Central memory CD4-positive, alpha-beta T cell (primary cell): ENCODE data around the gene PTX4.

Experiments used
- DNase-seq: peaks from one replicate; pipeline ENCODE4 v3.0.0; 2022

PTX4 gene

DNA sequence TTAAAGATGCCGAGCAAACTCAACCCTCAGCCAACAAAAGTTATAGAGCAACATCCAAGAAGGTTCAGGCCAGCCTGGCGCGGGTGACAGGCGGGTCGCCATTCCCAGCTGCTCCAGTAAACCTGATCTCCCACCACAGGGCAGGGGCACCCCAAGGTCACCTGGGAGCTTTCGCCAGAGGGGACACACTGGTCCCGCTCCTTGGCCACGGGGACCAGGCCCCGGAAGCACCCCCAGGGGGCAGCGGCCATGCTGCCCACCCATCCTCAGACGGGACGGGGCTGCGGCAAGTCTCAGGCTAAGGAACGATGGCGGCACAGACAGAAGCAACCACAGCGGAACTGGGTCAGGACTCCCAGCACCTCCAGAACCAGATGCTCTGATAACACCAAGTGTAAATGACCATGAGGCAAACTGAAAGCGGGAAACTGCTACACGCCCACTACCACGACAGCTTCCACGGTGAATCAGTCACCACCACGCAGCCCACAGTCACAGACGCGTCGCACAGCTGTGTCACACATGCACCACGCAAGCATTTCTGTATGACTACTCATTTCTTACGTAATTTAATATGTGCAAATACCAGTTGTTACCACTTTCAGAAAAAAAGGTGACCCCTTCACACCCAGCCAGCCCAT is 30.3 kb downstream of the PTX4 start:
- DNase-seq = no peak

DNA sequence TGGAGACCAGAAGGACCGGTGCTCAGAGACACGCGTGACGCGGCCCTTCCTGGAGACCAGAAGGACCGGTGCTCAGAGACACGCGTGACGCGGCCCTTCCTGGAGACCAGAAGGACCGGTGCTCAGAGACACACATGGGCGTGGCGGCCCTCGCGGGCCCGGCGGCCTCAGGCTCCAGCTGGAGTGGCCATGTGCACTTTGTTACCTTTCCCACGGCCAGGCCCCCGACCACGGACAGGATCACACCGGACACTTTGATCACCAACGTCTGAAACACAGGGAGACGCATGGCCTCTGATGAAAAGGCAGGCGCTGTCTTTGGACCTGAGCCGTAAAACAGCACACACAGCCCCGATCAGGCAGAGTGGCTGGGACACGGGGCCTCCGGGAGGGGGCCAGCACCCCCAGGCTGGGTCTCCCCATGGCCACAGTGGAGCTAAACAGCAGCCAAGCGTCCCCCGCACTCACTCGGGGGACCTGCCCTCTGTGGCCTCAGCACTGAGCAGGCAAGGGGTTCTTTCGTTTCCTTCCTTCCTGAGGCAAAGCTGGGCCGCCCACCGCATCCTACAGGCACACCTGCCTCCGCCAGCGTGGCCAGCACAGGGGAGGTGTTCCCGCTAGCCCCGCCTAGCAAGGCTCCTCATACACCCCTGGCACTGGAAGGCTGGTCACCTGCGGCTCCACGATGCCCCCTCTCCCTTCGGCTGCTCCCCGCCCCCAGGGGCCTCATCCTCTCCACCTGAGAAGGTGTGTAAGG is 31.1 kb downstream of the PTX4 start:
- no peak for DNase-seq

- DNase-seq = no peak
These were observed 31.8 kb downstream of the PTX4 start for GRCh38 chr16:1456951-1457350.

DNA sequence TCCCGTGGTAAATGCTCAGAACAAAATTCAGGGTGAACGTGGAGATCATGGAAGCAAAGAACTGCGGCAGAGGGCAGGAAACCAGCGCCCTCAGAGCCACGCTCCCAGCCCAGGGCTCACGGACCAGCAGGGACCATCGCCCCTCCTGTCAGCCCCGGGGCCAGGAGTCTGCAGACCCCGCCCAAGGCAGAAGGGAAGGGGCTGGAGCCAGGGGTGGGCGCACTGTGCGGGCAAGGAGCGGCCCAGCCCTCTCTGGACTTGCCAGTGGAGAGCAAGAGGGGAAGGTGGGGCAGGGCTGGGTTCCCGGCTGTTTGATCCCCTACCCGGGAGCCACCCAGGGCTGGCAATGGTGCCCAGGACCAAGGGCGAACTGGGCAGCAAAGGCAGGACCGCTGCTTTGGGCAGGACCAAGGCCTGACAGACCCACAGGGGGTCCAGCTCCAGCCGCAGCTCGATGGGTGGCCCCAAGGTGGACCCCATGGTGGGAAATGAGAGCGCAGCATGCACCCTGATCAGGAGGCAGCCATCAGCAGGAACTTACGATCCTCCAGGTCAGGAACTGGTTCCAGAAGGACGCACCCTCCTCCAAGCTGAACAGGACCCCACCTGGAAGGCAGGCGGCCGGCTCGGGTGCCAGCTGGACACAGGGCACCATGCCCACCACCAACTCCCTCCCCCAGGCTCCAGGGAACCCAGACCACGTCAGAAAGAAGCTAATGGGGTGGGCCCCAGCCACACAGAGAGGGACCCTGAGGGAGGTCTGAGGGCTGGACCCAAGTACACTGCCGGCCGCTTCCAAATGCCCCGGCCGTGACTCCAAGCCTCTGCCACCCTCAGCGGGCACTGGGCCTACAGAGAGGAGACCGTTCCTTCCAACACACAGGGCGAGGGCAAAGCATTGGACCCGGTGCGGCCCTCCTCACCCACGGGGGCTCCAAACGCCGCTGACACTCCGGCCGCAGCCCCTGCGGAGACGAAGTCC is 33.3 kb downstream of the PTX4 start:
- DNase-seq = no peak

- DNase-seq = no peak
These were observed 34.2 kb downstream of the PTX4 start for GRCh38 chr16:1454561-1454960.

DNA sequence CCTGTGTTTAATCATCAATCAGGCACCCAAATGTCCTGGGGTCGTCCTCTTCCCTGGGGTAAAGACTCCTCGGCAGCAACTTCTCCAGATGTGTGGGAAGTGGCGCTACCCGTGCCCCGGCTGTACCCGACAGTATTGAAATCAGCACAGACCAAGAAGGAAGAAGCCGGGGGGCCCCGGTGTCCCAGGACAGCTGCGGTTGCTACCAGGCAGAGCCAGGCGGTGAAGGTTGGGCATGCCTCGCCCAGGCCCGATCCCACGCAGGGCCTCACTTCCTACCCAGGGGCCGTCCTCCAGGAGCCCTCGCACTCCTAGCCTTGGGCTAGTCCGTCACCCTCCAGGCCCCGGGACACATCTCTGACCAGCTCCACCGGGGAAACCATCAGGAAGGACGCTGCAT is 35.4 kb downstream of the PTX4 start:
- no peak for DNase-seq

GRCh38 chr16:1452530-1452929 is 36.2 kb downstream of the PTX4 start:
- DNase-seq = no peak

DNA sequence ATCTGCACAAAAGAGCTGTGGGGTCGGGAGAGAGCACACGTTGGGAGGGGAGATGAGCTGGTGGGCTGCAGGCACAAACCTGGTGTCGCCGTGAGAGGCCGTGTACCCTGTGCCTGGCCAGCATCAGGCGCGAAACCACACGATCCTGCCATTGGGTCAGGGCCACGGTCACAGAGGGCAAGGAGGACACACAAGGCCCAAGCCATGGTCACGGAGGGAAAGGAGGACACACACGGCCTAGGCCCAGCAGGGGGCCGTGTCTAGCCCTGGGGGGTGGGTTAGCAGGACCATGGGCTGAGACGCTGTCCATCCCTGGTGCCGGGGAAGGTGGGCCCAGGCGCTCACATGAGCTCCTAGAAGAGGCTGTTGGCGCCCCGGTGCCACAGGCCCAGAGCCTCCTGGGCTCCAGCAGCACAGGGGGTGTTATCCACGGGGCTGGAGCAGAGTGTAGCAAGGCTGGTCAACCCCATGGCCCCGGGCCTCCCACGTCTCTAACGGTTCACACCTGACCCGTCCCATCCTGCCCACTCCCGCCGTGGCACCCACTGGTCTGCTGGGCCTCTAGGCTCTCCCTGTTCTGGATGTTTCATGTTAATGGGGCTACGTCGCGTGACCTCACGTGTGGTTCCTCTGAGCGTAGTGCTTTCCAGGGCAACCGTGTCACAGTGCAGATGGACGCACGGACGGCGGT is 36.9 kb downstream of the PTX4 start:
- no peak for DNase-seq

GRCh38 chr16:1450841-1451240 is 37.9 kb downstream of the PTX4 start:
- no peak for DNase-seq

DNA sequence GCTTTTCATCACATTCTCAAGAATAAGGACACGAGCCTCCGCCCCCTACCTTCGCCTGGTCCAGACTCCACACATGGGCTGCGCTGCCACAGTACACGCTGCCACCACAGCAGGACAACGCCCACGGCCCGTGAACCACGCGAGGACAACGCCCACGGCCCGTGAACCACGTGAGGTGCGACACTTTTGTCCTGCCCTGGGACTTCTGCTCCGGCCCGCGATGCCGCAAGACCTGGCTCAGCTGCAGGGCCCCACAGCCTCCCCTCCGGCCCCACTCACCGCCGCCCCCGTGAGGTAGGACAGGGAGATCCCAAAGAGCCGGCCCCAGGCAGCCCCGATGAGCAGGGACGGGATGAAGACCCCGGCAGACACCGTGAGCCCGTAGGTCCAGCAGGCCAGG is 38.5 kb downstream of the PTX4 start:
- DNase-seq = no peak

- DNase-seq = no peak
These were observed 39.4 kb downstream of the PTX4 start for GRCh38 chr16:1449201-1449788.

- no peak for DNase-seq
These were observed 40.1 kb downstream of the PTX4 start for GRCh38 chr16:1448536-1449116.

- DNase-seq = no peak
These were observed 40.8 kb downstream of the PTX4 start for GRCh38 chr16:1447965-1448364.

DNA sequence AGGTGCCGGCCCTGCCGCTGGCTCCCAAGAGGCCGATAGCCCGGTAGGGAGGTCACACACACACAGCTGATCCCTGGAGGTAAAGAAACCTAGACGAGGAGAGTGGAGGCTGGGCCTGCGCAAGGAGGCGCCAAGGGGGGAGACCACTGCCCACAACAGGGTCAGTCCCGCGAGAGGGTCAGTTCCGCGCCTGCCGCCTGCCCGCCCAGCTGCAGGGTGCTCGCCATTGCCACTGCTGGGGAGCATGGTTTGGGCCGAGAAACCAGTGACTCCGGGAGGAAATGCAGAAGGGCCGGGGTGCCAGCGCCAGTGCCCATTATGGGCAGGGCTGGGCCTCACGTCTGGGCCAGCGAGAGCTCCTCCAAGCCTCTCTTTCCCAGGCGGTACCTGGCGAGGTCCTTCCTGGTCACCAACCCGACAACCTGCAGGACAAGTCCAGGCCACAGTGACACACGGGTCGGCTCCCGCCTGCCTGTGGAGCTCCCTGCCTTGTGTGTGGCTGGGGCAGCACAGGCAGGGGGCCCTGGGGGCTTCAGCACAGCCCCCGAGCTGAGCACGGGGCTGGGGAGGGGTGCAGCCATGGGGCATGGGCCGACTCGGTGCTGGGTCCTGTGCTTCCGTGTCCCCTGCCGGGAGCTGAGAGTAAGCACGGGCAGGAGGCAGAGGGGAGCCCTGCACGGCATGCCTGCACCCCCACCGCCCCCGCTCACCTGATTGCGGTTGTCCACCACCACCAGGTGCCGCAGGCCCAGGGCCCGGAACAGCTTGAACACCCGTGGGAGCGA is 42.3 kb downstream of the PTX4 start:
- DNase-seq = no peak

GRCh38 chr16:1445518-1446203 is 43.1 kb downstream of the PTX4 start:
- DNase-seq = no peak

- no peak for DNase-seq
These were observed 43.8 kb downstream of the PTX4 start for GRCh38 chr16:1444730-1445517.

DNA sequence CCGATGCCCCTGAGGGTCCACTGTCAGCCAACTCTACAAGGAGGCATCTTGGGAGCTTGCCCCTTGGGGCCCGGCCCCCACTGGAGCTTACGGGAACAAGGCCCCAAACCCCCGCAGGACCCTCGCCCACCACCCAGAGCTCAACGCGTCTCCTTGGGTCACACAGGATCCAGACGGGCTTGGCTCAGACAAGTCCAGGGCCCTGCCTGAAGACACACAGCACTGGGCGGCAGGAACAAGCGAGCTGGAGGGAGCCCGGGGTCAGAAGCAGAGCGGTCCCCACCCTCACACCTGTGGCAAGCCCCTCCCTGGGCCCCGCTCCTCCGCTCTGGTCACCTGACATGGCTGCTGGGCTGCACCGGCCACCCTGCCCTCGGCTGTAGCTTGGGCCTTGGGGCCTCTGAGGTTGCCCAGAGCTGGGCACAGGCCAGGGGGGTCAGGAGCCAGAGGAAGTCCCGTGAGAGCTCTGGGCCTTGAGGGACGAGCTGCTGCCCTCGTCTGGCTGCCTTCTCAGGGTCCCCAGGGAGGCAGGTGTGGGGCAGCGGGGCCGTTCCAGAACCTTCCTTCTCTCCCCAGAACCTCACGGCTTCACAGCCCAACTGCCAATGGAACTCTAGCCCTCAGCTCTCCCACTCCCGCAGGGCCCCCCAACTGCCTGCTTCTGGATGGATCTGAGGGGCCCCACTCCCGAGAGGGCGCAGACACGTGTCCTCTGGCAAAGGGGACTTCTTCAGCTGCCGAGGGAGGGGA is 44.6 kb downstream of the PTX4 start, which contains the start of gene CCDC154:
CCDC154 (minus strand) TSS at position 577 of the 750 bp plus-strand sequence; CDS start at position 343, 234 bp downstream.
- DNase-seq = no peak

DNA sequence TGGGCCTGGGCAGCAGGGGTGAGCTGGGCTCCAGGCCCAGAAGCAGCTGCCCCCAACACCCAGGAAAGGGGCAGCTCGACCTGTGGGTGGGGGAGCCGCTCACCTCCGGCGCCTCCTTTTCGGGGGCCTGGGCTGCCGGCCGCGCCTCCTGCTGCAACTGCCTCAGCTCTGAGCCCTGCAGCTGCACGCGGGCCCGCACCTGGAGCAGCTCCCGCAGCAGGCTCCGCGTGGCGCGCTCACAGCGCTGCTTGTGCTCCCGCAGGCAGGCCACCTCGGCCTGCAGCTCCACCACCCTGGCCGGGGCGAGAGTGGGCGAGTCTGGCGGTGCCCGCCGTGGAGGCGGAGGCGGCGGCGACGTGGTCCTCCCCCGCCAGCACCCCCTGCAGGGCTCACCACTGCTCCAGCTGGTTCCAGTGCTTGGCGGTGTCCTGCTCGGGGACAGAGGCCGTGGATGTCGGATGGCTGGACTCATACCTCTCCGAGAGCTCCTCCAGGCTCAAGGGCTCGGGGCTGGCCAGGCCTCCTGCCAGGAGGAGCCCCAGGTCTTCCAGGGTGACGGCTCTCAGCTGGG is 45.3 kb downstream of the PTX4 start:
- DNase-seq = no peak
